Dendritic cell treated with granulocyte-macrophage colony-stimulating factor and Interleukin-4, amounts not matched to agents 40 ng/mL and 50 ng/mL, for 4 days (primary cell): ENCODE measurements around the gene EPHB3.
A peak's percentile ranks its signal among the peaks of the same experiment; 100 is the strongest.

Experiments
- H3K27ac Mint-ChIP-seq: one replicate; pipeline ENCODE4 v1.8.0; 2022; ENCODE audit warnings: mild to moderate bottlenecking, mixed read lengths
- H3K27me3 Mint-ChIP-seq: one replicate; pipeline ENCODE4 v1.8.0; 2022; ENCODE audit warnings: mild to moderate bottlenecking, mixed read lengths
- H3K36me3 Mint-ChIP-seq: one replicate; pipeline ENCODE4 v1.8.0; 2022; ENCODE audit warnings: low read depth, mixed read lengths
- H3K4me1 Mint-ChIP-seq: one replicate; pipeline ENCODE4 v1.8.0; 2022; ENCODE audit warnings: low read depth, mixed read lengths
- H3K4me3 Mint-ChIP-seq: one replicate; pipeline ENCODE4 v1.8.0; 2022; ENCODE audit warnings: mild to moderate bottlenecking, moderate library complexity, mixed read lengths
- H3K9me3 Mint-ChIP-seq: one replicate; pipeline ENCODE4 v1.8.0; 2022; ENCODE audit warnings: mixed read lengths
- intact Hi-C: fragments of 100-400 bp; cut with micrococcal nuclease; formaldehyde crosslinking; loops from one replicate; pipeline ENCODE4 v1.15.0; 2022

EPHB3 gene

DNA sequence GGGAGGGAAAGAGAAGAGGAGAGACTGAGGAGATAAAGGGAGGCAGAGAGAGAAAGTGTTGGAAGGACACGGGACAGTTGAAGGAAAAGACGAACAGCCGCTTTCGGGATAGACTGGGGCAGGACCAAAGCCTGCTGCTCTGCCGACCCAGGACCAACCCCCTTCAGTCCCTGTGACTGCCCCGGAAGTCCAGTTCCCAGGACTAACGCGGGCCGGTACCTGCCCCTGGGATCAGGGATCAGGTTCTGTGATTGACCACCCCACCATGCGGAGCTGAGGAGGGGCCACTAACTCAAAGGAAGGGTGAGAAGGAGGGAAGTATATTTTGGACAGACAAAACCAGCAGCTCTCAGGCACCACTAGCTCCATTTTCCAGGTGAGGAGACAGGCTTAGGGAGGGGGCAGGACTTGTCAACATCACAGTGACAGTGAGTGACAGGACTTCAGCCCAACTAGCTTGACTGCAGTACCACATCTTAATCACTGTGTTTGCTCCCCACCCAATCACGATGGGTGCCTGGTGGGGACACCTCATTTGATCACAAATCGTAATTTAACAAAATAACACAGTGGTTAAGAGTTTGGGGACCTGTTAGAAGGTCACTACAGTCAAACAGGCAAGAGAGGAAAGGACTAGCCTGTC is 9.8 kb upstream of the EPHB3 start:
- Mint-ChIP-seq H3K27ac (no peak overlapping the region), H3K9me3 (no peaks in the 10 kb centered on the region), H3K4me1 (peaks cover 29% of the 10 kb centered on the region), H3K36me3 (no peaks in the 10 kb centered on the region), H3K4me3 (no peak overlapping the region), H3K27me3 (peaks cover 39% of the 10 kb centered on the region)
- intact Hi-C loops: no loop called here

GRCh38 chr3:184552296-184552695 is 9.3 kb upstream of the EPHB3 start:
- Mint-ChIP-seq H3K4me3 (no peak overlapping the region), H3K4me1 (peaks cover 28% of the 10 kb centered on the region), H3K36me3 (no peaks in the 10 kb centered on the region), H3K9me3 (no peaks in the 10 kb centered on the region), H3K27me3 (peaks cover 45% of the 10 kb centered on the region), H3K27ac (no peak overlapping the region)
- intact Hi-C loops: no loop called here

DNA sequence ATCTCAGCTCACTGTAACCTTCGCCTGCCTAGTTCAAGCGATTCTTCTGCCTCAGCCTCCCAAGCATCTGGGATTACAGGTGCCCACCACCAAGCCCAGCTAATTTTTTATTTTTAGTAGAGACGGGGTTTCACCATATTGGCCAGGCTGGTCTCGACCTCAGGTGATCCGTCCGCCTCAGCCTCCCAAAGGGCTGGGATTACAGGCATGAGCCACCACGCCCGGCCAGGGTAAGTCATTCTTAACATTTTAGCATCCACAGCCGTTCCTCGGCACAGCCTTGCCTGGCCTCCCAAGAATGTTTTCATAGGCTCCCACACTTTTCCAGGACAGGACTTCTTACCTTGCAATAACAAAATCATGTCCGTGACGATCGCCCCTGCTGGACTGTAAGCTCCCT is 8.7 kb upstream of the EPHB3 start:
- H3K27me3 Mint-ChIP-seq: peaks cover 48% of the 10 kb centered on the region
- H3K36me3 Mint-ChIP-seq: no peaks in the 10 kb centered on the region
- H3K4me3 Mint-ChIP-seq: no peak overlapping the region
- H3K9me3 Mint-ChIP-seq: no peaks in the 10 kb centered on the region
- intact Hi-C loops: no loop called here
- peaks cover 26% of the 10 kb centered on the region for H3K4me1 Mint-ChIP-seq
- no peak overlapping the region for H3K27ac Mint-ChIP-seq

DNA sequence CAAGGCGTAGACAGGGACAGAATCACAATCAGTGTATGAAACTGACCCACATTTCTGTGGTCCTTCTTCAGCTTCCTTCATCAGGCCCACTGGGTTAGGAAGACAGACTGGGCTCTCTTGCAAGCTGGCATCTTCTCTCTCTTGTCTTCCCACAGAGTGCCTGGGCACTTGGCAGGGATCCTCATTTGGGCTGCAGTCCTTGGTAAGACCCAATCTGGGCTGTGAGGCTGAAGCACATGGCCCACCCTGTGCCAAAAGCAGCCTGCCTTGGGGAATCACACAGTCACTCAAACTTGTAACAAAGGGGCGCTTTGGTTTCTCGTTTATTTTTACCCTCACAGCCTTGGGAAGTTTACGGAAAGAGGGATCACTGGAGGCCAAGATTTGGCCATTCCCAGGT is 8.2 kb upstream of the EPHB3 start:
- Mint-ChIP-seq H3K9me3 (no peaks in the 10 kb centered on the region), H3K27ac (peak overlapping the region; percentile 14), H3K27me3 (peaks cover 53% of the 10 kb centered on the region), H3K4me1 (peaks cover 21% of the 10 kb centered on the region), H3K4me3 (no peak overlapping the region), H3K36me3 (no peaks in the 10 kb centered on the region)
- intact Hi-C loops: no loop called here

DNA sequence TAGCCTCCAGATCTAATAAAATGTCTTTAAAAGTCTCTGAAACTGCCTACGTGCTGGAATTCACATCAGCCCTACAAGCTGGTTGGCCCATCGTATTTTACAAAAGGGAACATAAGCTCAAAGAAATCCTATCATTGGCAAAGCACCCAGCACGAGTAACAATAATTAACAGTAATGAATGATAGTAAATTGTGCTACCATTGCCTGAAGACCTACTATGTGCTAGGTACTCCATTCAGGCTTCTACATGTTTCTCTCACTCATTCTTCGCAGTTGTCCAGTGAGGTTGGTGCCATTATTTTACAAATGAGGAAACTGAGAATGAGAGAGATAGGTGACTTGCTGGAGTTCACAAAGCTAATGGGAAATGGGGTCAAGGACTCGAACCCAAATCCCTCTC is 7.1 kb upstream of the EPHB3 start:
- no peaks in the 10 kb centered on the region for H3K9me3 Mint-ChIP-seq
- H3K27ac Mint-ChIP-seq: no peak overlapping the region
- H3K27me3 Mint-ChIP-seq: peaks cover 64% of the 10 kb centered on the region
- no peak overlapping the region for H3K4me3 Mint-ChIP-seq
- no peaks in the 10 kb centered on the region for H3K36me3 Mint-ChIP-seq
- H3K4me1 Mint-ChIP-seq: peaks cover 17% of the 10 kb centered on the region
- intact Hi-C loops: no loop called here

DNA sequence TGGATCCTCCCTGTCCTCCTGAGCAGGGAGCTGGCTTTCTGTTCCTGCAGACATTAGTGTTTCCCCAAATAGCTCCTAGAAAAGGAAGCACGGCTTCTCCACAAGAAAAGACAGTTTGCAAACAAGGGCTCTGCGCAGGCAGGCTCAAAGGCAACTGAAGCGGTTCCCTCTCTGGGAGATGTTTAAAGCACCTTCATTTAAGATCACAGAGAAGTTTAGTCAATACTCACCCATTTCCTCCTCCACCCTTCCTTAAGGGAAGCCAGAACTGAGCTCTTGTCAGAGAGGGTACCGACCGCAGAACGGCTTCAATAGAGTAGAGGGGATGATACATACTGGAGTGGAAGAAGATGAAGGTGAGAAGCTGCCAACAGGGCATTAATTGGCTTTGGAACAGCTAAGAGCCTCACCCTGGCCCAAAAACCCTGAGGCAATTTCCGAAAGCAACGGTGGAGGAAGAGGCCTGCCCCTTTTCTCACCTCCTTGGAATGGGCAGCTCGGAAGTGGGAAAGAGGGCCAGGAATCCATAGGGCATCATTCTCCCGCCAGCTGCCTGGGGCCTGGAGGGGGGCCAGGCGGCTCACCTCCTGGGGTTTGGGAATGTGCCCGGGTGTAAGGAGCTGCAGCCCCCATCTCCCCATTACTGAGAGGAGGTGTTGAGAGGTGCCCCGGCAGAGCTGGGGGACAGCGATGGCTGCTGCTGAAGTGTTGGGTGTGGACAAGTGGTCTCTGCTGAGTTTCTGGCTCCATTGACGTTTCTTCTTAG is 4.8 kb upstream of the EPHB3 start:
- Mint-ChIP-seq H3K27ac (no peak overlapping the region), H3K4me1 (peaks cover 29% of the 10 kb centered on the region), H3K27me3 (peaks cover 59% of the 10 kb centered on the region), H3K9me3 (no peaks in the 10 kb centered on the region), H3K36me3 (no peaks in the 10 kb centered on the region), H3K4me3 (no peak overlapping the region)
- intact Hi-C loops: no loop called here

DNA sequence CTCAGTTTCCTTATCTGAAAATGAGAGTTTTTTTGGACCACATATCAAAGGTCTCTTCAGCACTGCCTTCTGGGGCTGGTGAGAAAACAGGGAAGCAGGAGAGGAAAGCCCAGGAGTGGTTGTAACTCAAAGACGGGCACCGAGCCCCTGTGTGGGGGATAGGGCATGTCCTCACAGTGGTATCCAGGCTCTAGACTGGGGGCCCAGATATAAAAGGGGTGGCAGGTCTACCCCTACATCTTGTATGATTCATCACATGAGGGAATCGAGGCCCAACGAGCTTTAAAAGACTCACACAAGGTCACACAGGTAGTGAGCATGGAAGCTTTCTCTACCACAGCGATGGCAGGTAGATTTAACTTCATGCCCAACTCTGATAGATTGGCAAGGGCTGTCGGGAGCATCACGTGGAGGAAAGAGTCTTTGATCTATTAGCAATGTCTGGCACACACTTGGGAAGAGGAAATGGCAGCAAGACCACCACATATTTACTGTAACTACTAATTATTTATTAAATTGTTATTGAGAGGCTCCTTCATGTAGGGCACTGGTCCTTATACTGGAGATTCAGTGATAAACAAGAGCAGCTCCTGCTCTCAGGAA is 4.1 kb upstream of the EPHB3 start:
- no peaks in the 10 kb centered on the region for H3K36me3 Mint-ChIP-seq
- H3K4me3 Mint-ChIP-seq: no peak overlapping the region
- intact Hi-C loops: no loop called here
- no peak overlapping the region for H3K27ac Mint-ChIP-seq
- H3K4me1 Mint-ChIP-seq: peaks cover 29% of the 10 kb centered on the region
- no peaks in the 10 kb centered on the region for H3K9me3 Mint-ChIP-seq
- peaks cover 55% of the 10 kb centered on the region for H3K27me3 Mint-ChIP-seq

- Mint-ChIP-seq H3K27me3 (peaks cover 58% of the 10 kb centered on the region), H3K4me1 (peaks cover 34% of the 10 kb centered on the region), H3K4me3 (no peak overlapping the region), H3K27ac (no peak overlapping the region), H3K9me3 (no peaks in the 10 kb centered on the region), H3K36me3 (no peaks in the 10 kb centered on the region)
- intact Hi-C loops: no loop called here
These were observed 2.9 kb upstream of the EPHB3 start for GRCh38 chr3:184558726-184559125.

DNA sequence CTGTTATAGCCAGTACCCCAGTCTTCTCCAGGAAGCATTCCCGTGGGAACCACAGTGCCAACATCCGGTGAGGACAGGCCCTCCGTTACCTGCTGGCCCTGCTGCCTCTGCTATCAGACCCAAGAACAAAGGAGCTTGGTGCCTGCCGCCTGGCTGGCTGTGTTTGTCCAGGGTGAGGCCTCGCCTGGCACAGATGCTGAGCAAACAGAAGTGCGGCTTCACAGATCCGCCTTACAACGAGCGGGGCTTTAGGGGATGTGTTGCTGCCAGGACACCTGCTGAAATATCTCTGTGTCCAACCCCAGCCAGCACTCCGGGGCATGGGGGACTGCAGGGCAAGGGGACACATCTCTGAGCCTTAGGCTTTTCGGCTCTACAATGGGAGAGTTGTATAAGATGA is 2.2 kb upstream of the EPHB3 start:
- H3K4me1 Mint-ChIP-seq: peaks cover 40% of the 10 kb centered on the region
- no peaks in the 10 kb centered on the region for H3K36me3 Mint-ChIP-seq
- peaks cover 64% of the 10 kb centered on the region for H3K27me3 Mint-ChIP-seq
- H3K27ac Mint-ChIP-seq: no peak overlapping the region
- H3K9me3 Mint-ChIP-seq: no peaks in the 10 kb centered on the region
- intact Hi-C loops: no loop called here
- H3K4me3 Mint-ChIP-seq: no peak overlapping the region

DNA sequence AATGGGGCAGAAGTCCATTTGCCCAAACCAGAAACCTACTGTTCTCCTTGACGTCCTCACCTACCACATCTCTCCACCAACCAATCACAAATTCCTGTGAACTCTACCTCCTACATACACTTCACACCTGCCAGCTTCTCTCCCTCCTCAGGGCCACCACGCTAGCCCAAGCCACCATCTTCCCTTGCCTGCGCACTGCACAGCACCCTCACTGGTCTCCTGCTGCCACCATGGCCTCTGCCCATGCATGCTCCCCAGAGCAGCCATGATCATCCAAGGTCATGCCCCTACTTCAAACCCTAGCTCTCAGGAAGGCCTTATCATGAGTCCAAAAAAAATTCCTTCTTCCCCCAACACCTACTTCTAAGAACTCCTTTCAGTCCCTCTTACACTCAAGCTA is 1.1 kb upstream of the EPHB3 start:
- H3K27me3 Mint-ChIP-seq: peaks cover 66% of the 10 kb centered on the region
- H3K4me3 Mint-ChIP-seq: peak overlapping the region; percentile 64
- H3K27ac Mint-ChIP-seq: peak overlapping the region; percentile 59
- no peaks in the 10 kb centered on the region for H3K9me3 Mint-ChIP-seq
- H3K36me3 Mint-ChIP-seq: no peaks in the 10 kb centered on the region
- peaks cover 51% of the 10 kb centered on the region for H3K4me1 Mint-ChIP-seq
- intact Hi-C loops: no loop called here

GRCh38 chr3:184561913-184562877 is 610 bp downstream of the EPHB3 start:
- Mint-ChIP-seq H3K4me3 (peak overlapping the region; percentile 64), H3K27me3 (peaks cover 58% of the 10 kb centered on the region), H3K36me3 (no peaks in the 10 kb centered on the region), H3K9me3 (no peaks in the 10 kb centered on the region), H3K4me1 (peaks cover 47% of the 10 kb centered on the region), H3K27ac (peak overlapping the region; percentile 59)
- intact Hi-C loops: loop anchor here (1.0 kb wide), 3 partner anchors 165 to 241 kb away; no protein-coding TSS in a partner anchor

DNA sequence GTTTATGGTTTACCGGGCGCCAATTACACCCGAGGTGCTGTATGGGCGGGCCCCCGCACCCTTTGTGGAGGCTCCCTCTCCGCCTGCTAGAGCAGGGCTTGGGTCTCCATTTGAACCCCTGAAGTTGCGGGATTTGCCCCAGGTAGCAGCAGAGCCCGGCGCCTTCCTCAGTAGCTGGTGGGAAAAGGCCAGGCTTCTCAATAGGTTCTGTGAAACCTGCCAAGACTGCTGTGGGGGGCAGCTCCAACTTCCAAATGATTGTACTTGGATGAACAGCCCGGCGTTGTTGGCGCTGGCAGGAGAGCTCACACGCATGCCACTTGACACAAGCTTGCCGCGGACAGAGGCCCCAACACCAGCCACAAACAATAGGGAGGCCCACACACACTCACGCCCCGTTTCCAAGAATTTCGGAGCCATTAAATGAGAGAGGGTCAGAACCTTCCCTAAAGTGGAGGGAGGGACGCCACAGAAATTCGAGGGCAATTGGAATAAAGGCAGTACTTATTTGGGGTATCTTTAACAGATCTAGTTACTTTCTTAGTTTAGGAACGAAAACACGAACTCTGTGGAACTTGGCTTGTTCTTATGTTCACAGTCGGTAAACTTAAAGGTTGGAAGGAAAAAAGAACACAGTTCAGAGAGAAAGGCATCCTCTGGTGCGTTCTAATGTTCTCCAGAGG is 1.4 kb downstream of the EPHB3 start:
- intact Hi-C loops: no loop called here
- Mint-ChIP-seq H3K27me3 (peaks cover 57% of the 10 kb centered on the region), H3K9me3 (no peaks in the 10 kb centered on the region), H3K4me1 (peaks cover 55% of the 10 kb centered on the region), H3K27ac (no peak overlapping the region), H3K36me3 (no peaks in the 10 kb centered on the region), H3K4me3 (peak overlapping the region; percentile 9)

DNA sequence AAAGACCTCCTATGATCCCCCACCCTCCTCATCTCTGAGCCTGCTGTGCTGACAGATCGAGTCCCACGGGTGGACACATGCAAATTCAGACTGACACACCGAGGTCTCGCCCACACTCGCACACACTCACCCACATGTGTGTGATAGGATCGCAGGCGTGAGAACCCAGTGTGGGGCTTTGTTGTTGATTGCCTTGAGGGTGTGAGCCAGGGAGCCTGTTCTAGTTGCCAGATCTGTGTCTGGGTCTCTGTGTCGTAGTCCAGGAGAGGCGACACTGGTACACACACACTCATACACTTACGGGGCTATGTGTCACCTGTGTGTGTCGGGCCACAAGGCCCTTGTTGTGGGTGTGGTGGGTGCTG is 2.0 kb downstream of the EPHB3 start:
- H3K27me3 Mint-ChIP-seq: peaks cover 55% of the 10 kb centered on the region
- no peaks in the 10 kb centered on the region for H3K36me3 Mint-ChIP-seq
- H3K9me3 Mint-ChIP-seq: no peaks in the 10 kb centered on the region
- H3K27ac Mint-ChIP-seq: no peak overlapping the region
- H3K4me1 Mint-ChIP-seq: peaks cover 60% of the 10 kb centered on the region
- H3K4me3 Mint-ChIP-seq: no peak overlapping the region
- intact Hi-C loops: no loop called here
